ENCODE results near the gene STK17B. TPM values are rescaled to one million over a fixed set of nuclear protein-coding genes. Genes with fewer than 3 reads are reported as not detected.

The STK17B gene
- total and polyA plus RNA-seq, 2 of the 8 experiments (the other 6 are each of a cell fraction or from before 2014, with no cell fraction given), result 1.8 to 10.5 TPM

DNA sequence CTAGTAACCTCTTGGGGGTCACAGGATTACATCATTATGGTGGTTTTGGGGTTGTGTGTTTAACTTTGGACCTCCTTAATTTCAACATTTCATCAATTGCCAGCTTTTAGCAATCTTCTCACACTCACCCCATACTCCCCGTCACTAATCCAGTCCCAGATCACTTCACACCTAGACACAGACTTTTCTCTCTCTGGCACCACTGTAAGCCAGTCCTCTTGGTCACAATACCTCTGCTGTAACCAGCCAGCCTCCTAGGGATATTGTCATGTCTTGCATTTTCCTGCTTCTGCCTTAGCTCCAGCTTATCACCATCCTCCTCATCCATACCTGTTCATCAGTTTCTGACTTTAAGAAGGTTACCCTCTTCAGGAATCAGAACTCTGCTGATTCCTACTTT lies 1.6 kb upstream of the STK17B start:
- POLR2A ChIA-PET (ENCODE audit: partially characterized antibody), result no interaction called here
- 88% methylated on average over 1 of the region's 1 CpG; no CpG with 5 or more reads in 1 of the 2 experiments for WGBS, 2 experiments (ENCODE audit: extremely low coverage in 1 of 2, insufficient coverage in 1 of 2, insufficient read length in 1 of 2, insufficient replicate concordance in 2 of 2, low coverage in 1 of 2, low lambda C conversion rate in 2 of 2, missing lambda C conversion rate in 1 of 2)
- no peak for FAIRE-seq
- TF ChIP-seq HDAC2 (IDR thresholded peaks at IDR 0.05; ENCODE audit: borderline replicate concordance in 1 of 2, low read depth in 2 of 2, low read length in 2 of 2) (no peak), CTBP2 (IDR thresholded peaks at IDR 0.05; ENCODE audit: borderline replicate concordance, insufficient read depth, insufficient read length, low read length) (no peak), CBX8 (IDR thresholded peaks at IDR 0.05; ENCODE audit: borderline replicate concordance, low read depth, low read length) (no peak), CREB1 (IDR thresholded peaks at IDR 0.05) (no peak), ZNF274 (IDR thresholded peaks at IDR 0.05; ENCODE audit: borderline replicate concordance, extremely low read depth, low read length) (no peak), RXRA (IDR thresholded peaks at IDR 0.05; ENCODE audit: insufficient read depth, low read depth, low read length) (no peak), TAF1 (IDR thresholded peaks at IDR 0.05; ENCODE audit: low read depth, low read length) (no peak), YY1 (IDR thresholded peaks at IDR 0.05; ENCODE audit: low read depth, low read length) (no peak), CEBPB (IDR thresholded peaks at IDR 0.05; ENCODE audit: low read depth, low read length) (no peak), BACH1 (IDR thresholded peaks at IDR 0.05; ENCODE audit: low read length) (no peak), TBP (IDR thresholded peaks at IDR 0.05; ENCODE audit: low read depth, low read length) (no peak), CHD1 (IDR thresholded peaks at IDR 0.05; ENCODE audit: low read depth, low read length) (no peak), HDAC6 (IDR thresholded peaks at IDR 0.05; ENCODE audit: low read depth, low read length) (no peak), SIRT6 (IDR thresholded peaks at IDR 0.05; ENCODE audit: low read length) (no peak), KDM1A (IDR thresholded peaks at IDR 0.05; ENCODE audit: borderline replicate concordance, low read length) (no peak), NRF1 (IDR thresholded peaks at IDR 0.05; ENCODE audit: low read depth, low read length) (no peak)

More for the DNA sequence above, 1.6 kb upstream of the STK17B start:
- H3K56ac ChIP-seq (replicated peaks; ENCODE audit: insufficient read length, low read depth, low read length), result no peak overlapping the region
- H3K23ac ChIP-seq (ENCODE audit: insufficient read length), result no peak overlapping the region
- H3K27me3 ChIP-seq (replicated peaks in 1 of 4; ENCODE audit: control insufficient read depth in 3 of 4, extremely low read depth in 1 of 4, insufficient read depth in 3 of 4, low read length in 3 of 4), result peaks cover 0 to 4% (median under 1%) of the 10 kb centered on the region in 4 experiments; a peak in 4 of 7 replicates
- H2BK5ac ChIP-seq (ENCODE audit: low read depth, low read length), result no peak overlapping the region
- CTCF ChIA-PET (ENCODE audit: partially characterized antibody), result interaction anchor here (1.0 kb wide), 1 partner anchor 97 kb away, joined by 3 read pairs; no protein-coding TSS in a partner anchor
- no peak overlapping the region for H2BK20ac ChIP-seq (ENCODE audit: low read length)
- H4K91ac ChIP-seq (replicated peaks; ENCODE audit: insufficient read length, low read length), result no peak overlapping the region
- no peaks in the 10 kb centered on the region for H3K36me3 ChIP-seq (ENCODE audit: control insufficient read depth in 2 of 4, insufficient read depth in 4 of 4, low read length in 3 of 4)
- no peak overlapping the region for H3K4me3 ChIP-seq (ENCODE audit: extremely low read depth in 1 of 4, insufficient read depth in 2 of 4, low read depth in 3 of 4, low read length in 4 of 4)
- no peak overlapping the region for H2BK12ac ChIP-seq (ENCODE audit: low read depth, low read length)
- H2BK120ac ChIP-seq (replicated peaks; ENCODE audit: low read depth, low read length), result no peak overlapping the region
- no peak overlapping the region for H2BK15ac ChIP-seq (ENCODE audit: low read length)
- 0 out of 2 replicates have a peak, but pooled peaks cover 2% of the 10 kb centered on the region for H3K79me1 ChIP-seq (ENCODE audit: low read depth, low read length)
- H3K4me1 ChIP-seq (replicated peaks in 1 of 4; ENCODE audit: control insufficient read depth in 3 of 4, insufficient read depth in 4 of 4, low read length in 3 of 4), result peaks cover 0 to 10% (median 4%) of the 10 kb centered on the region in 4 experiments; a peak in 3 of 7 replicates
- no peak overlapping the region for H3K14ac ChIP-seq (ENCODE audit: insufficient read length)
- H3K4ac ChIP-seq (replicated peaks; ENCODE audit: insufficient read length, low read depth, low read length), result no peak overlapping the region
- no peak overlapping the region for H2AK5ac ChIP-seq (ENCODE audit: low read depth, low read length)
- H4K5ac ChIP-seq (ENCODE audit: insufficient read length, low read depth, low read length), result no peak overlapping the region
- H3K18ac ChIP-seq (ENCODE audit: extremely low read depth, low read length), result no peak overlapping the region
- H4K8ac ChIP-seq (ENCODE audit: extremely low read depth, insufficient read depth, low read length), result no peak overlapping the region
- peaks cover 0 to 1% of the 10 kb centered on the region in 2 experiments for H4K20me1 ChIP-seq (replicated peaks in 1 of 2; ENCODE audit: control insufficient read depth in 1 of 2, insufficient read depth in 2 of 2, low read length in 2 of 2)
- no peak overlapping the region for H3K9ac ChIP-seq (replicated peaks in 1 of 4; ENCODE audit: extremely low read depth in 1 of 4, low read depth in 3 of 4, low read length in 3 of 4)
- peaks cover 8% of the 10 kb centered on the region; the same call in 1 of the 2 replicates for H3K23me2 ChIP-seq (ENCODE audit: low read depth, low read length)
- no peak for DNase-seq (ENCODE audit: low read depth in 1 of 2, low spot score in 2 of 2)
- H3K27ac ChIP-seq (ENCODE audit: low read depth, low read length), result no peak overlapping the region
- H3K4me2 ChIP-seq (ENCODE audit: insufficient read depth in 1 of 2, low read depth in 2 of 2, low read length in 2 of 2), result no peak overlapping the region
- H2AFZ ChIP-seq (ENCODE audit: low read length), result no peak overlapping the region
- H3K9me3 ChIP-seq (ENCODE audit: insufficient read depth in 2 of 2, low read depth in 1 of 2, low read length in 1 of 2), result no peaks in the 10 kb centered on the region
- H3K79me2 ChIP-seq (ENCODE audit: control insufficient read depth in 1 of 2, insufficient read depth in 2 of 2, low read length in 2 of 2), result peaks cover 2 to 26% of the 10 kb centered on the region in 2 experiments; a peak in 3 of 4 replicates

All from H1 (cell line).